Right renal cortex interstitium (tissue), 3 donors: ENCODE measurements around the gene MICAL2. TPM values are rescaled to one million over a fixed set of nuclear protein-coding genes. Genes with fewer than 3 reads are reported as not detected.

Experiments
- DNase-seq, 3 donors: peaks; one replicate each; pipeline ENCODE4 v3.0.0-alpha.2; 2013; ENCODE audit warnings: low read depth in 3 of 3, low spot score in 2 of 3
- polyA plus RNA-seq, 3 donors: library from polyadenylated mRNA; unstranded; fragments of 120-200 nt; gene quantifications; one replicate each; pipeline ENCODE4 v1.2.1, GENCODE V29; 2013; ENCODE audit not compliant: insufficient read length in 3 of 3

The MICAL2 gene
- polyA plus RNA-seq, 3 donors, result 6.7 to 8.3 (median 7.1) TPM

- peak in 1 of 3 donors; percentile 38 for DNase-seq
Observed at GRCh38 chr11:12182676-12183541, 72.5 kb downstream of the MICAL2 start.

- DNase-seq, result no peak
Observed at GRCh38 chr11:12183827-12184620, 73.6 kb downstream of the MICAL2 start.

DNA sequence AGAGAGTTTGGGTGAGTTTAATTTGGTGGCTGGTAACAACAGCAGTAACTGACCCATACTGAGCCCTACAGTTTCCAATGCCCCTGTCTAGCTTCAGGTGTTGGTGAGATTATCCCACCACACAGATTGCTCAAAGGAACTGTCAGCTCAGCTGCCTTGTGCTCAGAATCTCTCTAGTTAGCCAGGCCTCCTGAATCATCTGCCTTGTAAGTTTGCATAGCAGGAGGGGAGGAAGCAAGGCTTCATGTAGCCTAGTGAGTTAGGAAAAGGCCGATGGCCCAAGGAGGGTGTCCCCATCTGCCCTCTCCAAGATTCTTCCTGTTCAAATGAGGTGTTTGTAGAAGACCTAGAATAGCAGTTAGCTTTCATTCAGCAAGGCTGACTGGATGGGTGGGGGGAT lies 74.3 kb downstream of the MICAL2 start:
- no peak for DNase-seq

DNA sequence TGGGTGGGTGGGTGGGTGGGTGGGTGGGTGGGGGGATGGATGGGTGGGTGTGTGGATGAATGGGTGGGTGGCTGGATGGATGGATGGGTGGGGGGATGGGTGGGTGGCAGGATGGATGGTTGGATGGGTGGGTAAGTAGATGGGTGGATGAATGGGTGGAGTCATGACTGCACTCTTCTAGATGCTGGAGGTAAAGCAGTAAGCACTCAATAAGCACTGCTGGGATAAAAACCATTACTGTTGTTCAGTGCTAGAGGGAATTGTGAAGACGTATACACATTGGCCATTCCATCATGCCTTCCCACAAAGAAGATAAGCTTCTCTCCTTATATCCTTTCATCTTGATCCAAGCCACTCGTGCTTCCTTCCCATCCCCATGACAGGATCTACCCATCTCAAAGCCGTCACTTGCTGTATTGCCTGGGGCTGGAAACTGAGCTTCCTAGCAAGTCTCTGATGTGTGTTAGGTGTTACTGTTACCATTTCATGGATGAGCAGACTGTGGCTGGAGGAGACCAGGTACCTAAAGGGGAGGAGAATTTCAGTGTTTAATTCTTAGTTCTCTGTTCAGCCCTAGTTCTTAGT lies 74.8 kb downstream of the MICAL2 start:
- DNase-seq, result no peak

DNA sequence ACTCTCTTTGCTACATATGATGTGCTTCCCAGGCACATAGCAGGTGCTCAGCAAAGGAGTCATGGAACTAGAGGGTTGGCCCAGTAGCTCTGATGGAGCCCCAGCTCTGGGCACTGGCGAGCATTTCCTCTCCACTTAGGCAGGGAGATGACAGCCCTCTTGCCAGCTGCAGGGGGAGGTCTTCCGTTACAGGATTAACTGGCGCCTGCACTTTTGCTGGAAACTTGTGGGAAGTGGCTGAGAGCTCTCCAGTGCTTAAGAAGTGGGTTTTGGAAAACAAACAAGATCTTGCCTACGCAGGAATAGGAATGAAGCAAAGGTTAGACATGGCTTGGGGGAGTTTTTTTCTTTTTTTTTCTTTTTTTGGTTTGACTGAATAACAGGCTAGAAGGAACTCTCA lies 75.5 kb downstream of the MICAL2 start:
- DNase-seq, result no peak

DNA sequence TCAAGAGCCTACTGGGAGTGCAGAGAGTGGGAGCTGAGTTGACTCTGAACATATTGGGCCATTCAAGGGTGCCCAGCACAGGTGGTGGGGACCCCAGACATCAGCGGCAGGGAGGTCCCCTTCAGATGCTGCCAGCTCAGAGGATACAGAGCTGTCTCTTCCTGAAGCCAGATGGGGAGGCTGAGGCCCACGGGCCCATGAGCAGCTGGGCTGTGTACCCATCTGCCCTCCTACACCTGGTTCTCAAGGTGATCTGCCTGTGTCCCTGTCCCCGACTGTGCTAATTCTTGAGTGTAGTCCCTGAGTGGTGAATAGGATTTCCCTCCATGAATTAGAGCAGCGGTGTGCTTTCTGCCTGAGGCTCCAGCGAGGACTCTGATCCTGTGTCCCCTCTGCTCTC lies 76.3 kb downstream of the MICAL2 start:
- DNase-seq, result no peak

- no peak for DNase-seq
Observed at GRCh38 chr11:12187399-12187798, 77.0 kb downstream of the MICAL2 start.

DNA sequence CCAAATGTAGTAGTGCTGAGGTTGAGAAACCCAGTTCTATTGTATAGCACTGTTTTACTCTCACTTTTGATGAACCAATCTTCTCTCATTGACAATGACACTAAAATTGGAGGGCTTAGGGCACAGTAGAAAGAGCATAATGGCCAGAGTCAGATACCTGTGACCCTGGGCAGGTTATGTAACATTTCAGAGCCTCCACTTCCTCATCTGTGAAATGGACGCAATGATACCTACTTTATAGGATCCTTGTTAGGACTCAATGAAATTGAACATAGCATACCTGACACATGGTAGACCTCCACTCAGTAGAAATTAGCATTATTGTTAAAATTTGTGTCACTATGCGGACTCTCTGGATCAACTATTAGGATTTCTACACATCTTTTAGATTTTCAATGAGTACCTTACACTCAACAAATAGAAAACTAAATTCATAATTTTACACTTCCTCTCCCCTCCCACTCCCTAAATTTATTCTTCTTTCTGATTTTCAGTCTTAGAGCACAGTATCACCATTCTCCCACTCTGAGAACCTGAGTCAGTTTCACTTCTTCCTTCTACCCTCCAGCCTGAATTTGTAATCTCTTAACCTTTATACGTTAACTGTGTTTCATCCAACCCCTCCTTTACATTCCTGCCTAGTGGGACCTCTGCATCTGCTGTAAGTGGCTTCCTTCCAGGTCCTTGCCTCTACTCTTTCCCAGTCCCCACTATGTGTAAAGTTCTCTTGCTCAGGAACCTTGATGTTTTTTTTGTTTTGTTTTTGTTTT lies 78.3 kb downstream of the MICAL2 start:
- no peak for DNase-seq

GRCh38 chr11:12189543-12190235 lies 79.3 kb downstream of the MICAL2 start:
- no peak for DNase-seq

GRCh38 chr11:12190511-12190910 lies 80.1 kb downstream of the MICAL2 start:
- no peak for DNase-seq

DNA sequence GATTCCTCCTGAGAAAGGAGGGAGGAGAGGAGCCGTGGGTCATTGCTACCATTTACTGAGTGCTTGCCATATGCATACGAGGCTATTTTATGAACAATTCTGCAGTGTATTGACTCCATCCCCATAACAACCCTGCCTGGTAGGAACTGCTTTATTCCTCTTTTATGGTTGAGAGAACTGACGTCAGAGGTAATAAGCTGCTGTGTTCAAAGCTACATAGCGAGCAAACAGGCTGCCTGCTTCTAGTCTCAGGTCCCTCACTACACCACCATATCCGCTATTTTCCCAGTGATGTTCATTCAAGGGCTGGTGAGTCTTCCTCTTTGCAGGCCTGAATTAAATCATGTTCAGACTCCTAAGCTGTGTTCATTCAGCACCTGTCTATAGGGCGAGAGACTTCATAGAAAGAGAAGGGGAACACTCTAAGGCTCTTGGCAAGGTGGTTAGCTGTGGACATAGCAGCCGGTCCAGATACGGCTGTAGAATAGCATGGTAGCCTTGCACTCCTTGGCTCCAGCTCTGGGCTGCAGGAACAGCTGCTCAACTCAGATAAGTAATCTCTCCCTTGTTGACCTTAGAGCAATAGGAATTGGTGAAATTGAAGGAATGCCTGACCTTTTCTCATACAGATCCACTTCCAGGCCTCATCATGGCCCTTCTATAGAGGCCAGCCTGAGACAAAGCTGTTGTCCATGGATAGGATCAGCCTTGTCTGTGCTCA lies 82.6 kb downstream of the MICAL2 start:
- DNase-seq, result no peak

DNA sequence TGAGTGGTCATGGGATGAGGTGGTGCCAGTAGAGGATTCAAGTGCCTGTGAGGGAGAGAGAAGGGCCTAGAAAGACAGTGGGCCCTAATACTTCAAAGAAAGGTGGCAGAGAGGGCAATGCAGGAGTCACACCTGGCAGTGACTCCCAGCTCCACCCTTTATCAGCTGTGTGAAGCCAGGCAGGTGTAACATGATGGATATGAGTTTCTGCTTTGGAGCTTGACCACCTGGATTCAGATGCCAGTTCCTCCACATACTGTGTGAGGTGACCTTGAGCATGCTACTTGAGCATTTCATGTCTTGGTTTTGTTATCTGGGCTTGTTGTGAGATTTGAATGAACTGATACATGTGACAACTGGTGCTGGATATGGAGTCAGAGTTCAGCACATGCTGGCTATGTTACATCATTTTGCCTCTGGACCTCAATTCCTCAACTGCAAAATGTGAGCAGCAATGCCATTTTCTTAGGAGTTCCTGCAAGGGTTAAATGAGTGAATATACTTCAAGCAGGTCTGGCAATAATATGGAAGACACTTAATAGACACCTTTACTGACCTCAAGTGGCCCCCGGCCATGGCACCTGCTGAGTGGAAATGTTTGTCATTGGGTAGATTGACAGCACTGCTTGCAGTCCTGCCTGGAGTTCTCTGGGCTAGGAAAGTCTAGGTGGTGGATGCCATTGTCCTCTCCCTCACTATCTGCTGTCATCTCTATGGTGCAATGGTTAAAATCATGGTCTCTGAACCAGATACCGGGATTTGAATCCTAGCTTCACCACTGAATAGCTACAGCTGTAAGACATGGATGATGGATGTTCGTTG lies 83.3 kb downstream of the MICAL2 start:
- no peak for DNase-seq

DNA sequence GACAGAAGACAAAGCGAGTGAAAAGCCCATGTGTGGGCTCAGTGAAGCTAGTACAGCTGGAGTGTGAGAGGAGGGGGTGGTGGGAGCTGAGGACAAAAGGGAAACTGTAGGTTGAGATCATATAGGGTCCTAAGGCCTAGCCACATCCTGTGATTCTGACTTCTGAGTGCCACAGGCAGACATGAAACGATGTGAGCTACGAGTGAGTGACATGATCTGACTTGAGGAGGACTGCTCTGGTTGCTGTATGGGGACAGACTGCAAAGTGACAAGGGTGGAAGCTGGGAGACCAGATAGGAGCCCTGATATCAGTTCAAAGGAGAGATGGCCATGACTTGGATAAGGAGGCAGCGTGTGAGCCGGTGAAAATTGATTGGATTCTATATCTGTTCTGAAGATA lies 85.4 kb downstream of the MICAL2 start:
- DNase-seq, result no peak

DNA sequence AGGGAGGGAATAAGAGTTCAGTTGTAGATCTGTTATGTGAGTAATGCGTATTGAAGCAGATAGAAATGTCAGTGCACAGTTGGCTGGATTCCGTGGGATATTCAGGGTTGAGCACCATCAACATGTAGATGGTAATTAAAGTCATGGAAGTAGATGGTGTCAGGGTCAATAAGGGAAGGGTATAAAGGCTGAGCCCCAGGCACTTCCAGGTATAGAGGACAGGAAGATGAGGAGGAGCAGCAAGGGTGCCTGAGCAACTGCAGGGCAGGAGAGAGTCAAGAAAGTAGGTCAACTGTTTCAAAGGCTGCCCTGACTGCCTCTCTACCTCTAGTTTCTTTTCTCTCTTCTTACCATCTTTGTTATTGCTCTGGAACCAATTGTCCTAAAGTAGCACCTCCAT lies 85.9 kb downstream of the MICAL2 start:
- no peak for DNase-seq

- DNase-seq, result no peak
Observed at GRCh38 chr11:12196872-12197271, 86.5 kb downstream of the MICAL2 start.

DNA sequence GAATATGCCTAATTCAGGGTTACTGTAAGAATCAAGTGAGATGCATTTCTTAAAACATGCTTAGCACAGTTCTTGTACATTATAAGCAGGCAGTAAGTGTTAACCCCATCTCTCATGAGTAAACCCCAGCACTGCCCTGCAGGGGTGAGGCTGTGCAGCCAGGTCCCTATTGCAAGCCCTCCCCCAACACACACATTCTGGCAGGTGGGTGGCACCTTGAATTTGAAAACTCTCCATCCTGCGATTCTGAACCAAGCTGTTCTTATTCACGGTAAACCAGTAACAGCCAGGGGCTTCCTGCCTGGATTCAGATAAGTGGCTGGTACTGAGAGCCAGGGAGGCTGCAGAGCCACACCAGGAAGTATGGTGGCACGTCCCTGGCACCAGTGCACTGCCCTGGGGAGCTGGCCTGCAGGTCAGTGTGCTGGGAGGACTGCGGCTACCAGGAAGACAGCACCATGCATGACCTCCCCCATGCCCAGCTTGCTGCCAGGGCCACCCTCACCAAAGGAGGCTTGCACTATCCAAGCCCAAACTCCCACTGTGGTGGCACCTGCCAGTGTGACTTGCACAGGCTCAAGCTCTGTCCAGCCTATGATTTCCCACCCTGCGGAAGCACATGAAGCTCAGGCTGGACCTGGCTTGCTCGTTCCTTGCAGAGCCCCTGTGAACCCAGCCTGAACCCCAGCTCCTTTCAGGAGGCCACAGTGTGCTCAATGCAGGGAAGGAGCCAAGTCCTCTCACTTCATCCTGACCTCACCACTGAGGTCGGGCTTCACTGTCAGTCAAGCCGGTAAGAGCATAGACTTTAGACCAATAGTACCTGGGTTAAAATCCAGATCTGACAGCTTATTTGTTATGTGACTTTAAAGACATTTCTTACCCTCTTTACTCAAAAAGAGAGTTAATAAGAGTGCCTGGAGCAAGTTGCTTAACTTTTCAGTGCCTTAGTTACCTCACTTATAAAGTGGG lies 88.1 kb downstream of the MICAL2 start:
- no peak for DNase-seq

DNA sequence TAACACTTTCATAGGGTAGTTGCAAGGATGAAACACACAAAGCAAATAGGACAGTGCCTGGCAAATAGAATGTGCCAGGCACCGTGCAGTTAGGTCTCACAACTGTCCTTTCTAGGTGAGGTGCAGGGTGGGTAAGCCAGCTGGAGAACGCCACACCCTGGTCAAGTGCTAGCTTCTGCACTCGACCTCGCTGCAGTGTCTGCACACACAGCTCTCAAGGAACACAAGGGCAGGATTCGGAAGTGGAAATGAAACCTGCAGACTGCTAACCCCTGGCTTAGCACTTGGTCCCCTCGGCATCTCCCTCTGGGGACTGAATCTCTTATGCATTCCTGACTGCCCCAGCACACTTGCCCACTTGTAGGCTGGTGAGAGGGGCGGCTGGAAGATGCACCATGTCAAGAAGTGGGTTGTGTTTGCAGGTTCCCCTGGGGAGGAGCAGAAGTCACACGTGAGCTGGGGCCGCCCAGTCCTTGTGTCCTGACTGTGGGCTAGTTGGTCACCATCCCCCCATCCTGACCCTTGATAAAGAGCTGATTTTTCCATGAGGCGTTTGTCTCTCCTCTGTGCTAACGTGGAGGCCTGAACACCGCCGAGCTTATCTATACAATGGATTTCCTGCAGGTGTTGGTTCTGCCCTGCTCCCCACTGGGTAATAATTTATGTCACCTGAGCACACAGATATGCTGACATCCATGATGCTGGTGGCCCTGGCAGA lies 89.0 kb downstream of the MICAL2 start:
- DNase-seq, result no peak
